GM21447 (cell line): ENCODE results near the gene ASXL1.
"Not testable (repeated sequence)": the region's sequence is repeated elsewhere in the genome, so short reads cannot be mapped to it uniquely, and the experiment has no call there.

Experiments used
- ATAC-seq: cut with Tn5 transposase; IDR thresholded peaks from one replicate; pipeline ENCODE4 v1.9.1; 2021; ENCODE audit not compliant: unreplicated experiment

ASXL1 gene

DNA sequence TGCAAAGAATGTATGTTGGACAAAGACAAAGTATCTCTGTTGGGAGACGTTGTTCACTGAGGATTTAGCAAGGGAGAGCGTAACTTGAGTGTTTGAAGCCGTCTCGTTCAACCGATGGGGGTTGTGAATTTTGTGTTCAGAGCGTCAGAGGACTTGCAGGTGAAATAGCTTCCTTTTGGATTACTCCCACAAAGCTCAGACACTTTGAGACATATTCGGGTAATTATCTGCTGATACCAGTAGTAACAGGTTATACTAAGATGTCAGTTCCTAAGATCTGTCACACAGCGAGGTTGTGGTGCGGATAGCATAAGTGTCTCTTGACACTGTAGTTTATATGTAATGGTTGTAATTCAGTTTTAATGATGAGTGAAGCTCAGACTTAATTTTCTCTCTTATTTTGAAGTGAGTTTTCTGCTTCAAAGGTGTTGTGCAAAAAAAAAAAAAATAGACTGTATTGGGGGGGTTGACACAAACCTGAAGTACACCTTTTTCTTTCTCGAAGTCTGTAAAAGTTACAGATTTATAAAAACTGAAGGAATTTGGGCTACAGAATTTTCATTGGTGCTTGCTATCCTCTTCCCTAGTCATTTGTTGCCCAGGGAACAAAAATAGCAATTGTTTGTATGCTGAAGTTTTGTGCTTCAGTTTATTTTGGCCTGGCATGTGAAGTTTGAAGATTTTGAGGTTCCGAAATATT, 1.7 kb downstream of the ASXL1 start:
- no peak for ATAC-seq

GRCh38 chr20:32360333-32360634, 2.2 kb downstream of the ASXL1 start:
- ATAC-seq = no peak

GRCh38 chr20:32362901-32363364, 4.8 kb downstream of the ASXL1 start:
- ATAC-seq = no peak

DNA sequence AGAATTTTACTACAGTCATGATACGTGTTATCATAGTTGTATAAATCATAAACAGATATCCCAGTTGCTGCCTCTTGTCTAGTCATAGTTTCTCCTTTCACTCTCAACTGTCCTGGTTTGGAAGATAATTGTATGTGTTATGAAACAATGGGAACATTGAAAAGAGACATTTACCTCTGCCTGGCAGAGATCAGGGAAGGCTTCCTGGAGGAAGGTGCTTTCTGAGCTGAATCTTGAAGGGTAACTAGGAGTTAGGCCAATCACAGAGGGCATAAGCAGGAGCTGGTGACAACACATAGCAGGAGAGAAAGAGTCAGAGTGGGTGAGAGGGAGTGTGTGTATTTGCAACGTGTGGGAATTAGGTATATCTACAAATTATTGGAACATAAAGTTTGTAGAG, 5.4 kb downstream of the ASXL1 start:
- ATAC-seq = no peak

- ATAC-seq = no peak
Measured at GRCh38 chr20:32364554-32365208, 6.5 kb downstream of the ASXL1 start.

DNA sequence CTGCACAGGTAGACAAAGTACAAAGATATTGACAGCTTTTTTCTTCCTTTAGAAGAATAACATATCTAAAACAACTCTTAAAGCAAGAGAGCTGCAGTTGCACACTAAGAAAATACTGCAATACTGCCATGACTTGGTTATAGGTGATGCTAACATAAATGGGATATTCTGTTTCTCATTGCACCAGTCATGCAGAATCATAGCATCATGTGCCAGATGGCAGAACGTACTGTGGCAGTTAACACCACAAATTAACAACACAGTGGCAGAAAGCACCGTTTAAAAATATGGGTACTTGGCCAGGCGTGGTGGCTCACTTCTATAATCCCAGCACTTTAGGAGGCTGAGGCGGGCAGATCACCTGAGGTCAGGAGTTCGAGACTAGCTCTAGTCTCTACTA, 7.4 kb downstream of the ASXL1 start:
- no peak for ATAC-seq

DNA sequence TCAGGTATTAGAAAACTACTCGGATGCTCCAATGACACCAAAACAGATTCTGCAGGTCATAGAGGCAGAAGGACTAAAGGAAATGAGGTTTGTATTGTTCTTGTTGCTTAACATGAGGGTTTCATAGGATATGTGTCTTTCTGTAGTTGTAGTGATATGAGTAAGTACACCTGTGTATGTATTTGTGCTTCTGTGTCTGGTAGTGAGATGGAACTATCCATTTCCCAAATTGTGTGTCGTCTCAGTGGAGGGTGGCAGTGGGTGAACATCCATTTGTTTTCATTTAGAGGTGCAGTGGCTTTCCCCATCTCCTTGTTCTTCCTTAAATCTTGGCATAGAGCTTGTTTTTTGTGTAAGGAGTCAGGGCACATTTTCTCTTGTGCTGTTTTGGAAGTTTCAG, 8.2 kb downstream of the ASXL1 start:
- peak; percentile 51 for ATAC-seq

- no peak for ATAC-seq
Measured at GRCh38 chr20:32368323-32368722, 10.2 kb downstream of the ASXL1 start.

DNA sequence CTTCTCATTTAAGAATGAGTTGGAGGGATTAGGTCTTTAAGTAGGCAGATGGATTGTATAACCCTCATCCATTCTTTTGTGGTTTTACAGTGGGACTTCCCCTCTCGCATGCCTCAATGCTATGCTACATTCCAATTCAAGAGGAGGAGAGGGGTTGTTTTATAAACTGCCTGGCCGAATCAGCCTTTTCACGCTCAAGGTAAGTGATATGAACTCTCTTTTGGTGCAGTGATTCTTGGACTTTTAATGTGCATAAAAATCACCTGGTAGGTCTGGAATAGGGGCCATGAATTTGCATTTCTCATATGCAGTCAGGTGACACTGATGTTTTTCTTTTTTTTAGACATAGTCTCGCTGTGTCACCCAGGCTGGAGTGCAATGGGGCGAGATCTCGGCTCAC, 10.8 kb downstream of the ASXL1 start:
- no peak for ATAC-seq

GRCh38 chr20:32370897-32371296, 12.8 kb downstream of the ASXL1 start:
- no peak for ATAC-seq

GRCh38 chr20:32378461-32378860, 20.3 kb downstream of the ASXL1 start:
- ATAC-seq = no peak

- not testable (repeated sequence) for ATAC-seq
Measured at GRCh38 chr20:32380037-32380436, 21.9 kb downstream of the ASXL1 start.

- no peak for ATAC-seq
Measured at GRCh38 chr20:32380745-32381144, 22.6 kb downstream of the ASXL1 start.

- ATAC-seq = no peak
Measured at GRCh38 chr20:32382102-32382950, 24.2 kb downstream of the ASXL1 start.

DNA sequence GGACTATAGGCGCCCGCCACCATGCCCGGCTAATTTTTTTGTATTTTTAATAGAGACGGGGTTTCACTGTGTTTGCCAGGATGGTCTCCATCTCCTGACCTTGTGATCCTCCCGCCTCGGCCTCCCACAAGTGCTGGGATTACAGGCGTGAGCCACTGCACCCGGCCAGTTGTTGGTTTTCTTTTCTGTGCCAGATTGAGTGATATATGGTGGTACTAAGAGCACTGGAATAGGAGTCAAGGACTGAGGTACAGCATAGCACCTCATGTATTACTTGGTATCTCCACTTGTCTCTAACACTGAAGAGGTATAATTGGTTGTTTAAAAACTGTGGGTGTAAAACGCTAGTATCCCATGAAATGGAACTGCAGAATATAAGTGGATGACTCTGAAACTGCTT, 25.3 kb downstream of the ASXL1 start:
- ATAC-seq = not testable (repeated sequence)

- ATAC-seq = no peak
Measured at GRCh38 chr20:32385541-32385940, 27.4 kb downstream of the ASXL1 start.

GRCh38 chr20:32386091-32386490, 28.0 kb downstream of the ASXL1 start:
- ATAC-seq = no peak

GRCh38 chr20:32387252-32387651, 29.1 kb downstream of the ASXL1 start:
- no peak for ATAC-seq

DNA sequence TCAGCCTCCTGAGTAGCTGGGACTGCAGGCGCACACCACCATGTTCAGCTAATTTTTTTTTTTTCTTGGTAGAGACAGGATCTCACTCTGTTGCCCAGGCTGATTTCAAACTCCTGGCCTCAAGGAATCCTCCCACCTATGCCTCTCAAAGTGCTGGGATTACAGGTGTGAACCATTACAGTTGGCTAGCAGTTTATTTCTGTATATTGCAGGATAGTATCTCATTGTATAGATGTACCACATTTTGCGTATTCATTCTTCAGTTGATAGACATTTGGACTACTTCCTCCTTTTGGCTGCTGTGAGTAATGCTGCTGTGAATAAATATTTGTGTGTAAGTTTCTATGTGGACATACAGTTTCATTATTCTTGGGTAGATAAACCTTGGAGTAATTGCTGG, 32.9 kb downstream of the ASXL1 start:
- no peak for ATAC-seq

DNA sequence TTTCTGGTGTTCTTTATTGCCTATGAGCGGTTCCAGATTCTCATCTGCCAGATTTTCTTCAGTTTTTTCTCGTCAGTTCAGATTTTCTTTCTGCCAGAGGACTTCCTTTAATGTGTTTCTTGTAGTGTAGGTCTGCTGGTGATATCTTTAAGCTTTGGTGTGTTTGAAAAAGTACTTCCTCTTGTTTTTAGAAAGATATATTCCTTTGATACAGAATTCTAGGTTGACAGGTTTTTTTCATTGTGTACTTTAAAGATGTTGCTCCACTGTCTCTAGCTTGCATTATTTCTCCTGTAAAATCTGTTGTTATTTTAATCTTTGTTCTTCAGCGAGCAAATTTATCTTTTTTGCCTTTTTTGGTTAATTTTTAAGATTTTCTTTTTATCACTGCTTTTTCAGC, 36.9 kb downstream of the ASXL1 start:
- no peak for ATAC-seq

- no peak for ATAC-seq
Measured at GRCh38 chr20:32396646-32397160, 38.6 kb downstream of the ASXL1 start.

- no peak for ATAC-seq
Measured at GRCh38 chr20:32397567-32398084, 39.5 kb downstream of the ASXL1 start.
